Non-pigmented ciliary epithelial cell (primary cell): Measurements from ENCODE around the gene TMEM63B.
"Not testable (repeated sequence)": the region's sequence is repeated elsewhere in the genome, so short reads cannot be mapped to it uniquely, and the experiment has no call there.

Experiments
- DNase-seq: peaks from one replicate; pipeline ENCODE4 v3.0.0-alpha.2; 2010; ENCODE audit warnings: low read depth

TMEM63B gene

GRCh38 chr6:44127186-44128019 is at the start of gene TMEM63B, which contains the start of gene MRPL14:
Gene TMEM63B, plus strand, starts transcription at chr6:44127554. Its CDS starts 7,031 bp downstream, at chr6:44134585.
Gene MRPL14, minus strand, starts transcription at chr6:44127452. Its CDS starts 10,841 bp downstream, at chr6:44116611.
- DNase-seq: no peak

GRCh38 chr6:44078219-44078826 is 49.0 kb upstream of the TMEM63B start:
- no peak for DNase-seq

DNA sequence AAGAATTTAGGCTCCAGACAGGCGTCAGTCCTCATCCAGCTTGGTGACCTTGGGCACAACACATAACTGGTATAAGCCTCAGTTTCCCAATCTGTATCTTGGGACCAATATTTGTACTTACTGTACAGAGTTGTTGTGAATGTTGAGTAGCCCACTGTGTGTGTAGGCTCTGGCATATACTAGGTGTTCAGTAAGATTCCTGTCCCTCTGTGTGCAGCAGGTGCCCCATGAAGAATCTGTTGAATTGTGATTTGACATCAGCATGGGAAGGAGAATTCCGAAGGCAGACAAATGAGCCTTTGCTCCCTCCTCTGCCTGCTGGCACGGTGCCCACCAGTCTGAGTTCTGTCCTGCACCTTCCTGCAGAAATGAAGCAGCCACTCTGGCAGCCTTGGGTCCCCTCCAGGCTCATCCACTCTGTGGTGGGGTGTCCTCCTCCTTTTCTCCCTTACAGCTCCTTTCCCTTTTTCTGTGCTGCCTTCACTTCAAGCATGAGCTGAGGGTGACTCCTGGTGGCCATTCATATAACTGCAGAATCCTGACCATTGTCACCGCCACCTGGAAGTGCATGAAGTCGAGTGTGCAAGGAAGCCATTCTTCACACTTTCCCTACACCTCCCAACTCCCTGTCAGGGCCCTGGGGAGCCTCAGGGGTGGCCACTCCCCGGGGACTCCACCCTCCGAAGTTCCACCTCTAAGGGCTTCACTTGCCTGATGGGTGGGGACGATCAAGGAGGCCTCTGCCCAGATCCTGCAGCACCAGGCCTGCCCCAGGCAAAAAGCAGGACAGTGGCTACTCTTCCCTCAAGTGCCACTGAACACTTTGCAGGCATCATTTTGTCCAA is 48.3 kb upstream of the TMEM63B start:
- DNase-seq: no peak

- no peak for DNase-seq
These were observed 47.7 kb upstream of the TMEM63B start for GRCh38 chr6:44079672-44080071.

- DNase-seq: no peak
These were observed 46.5 kb upstream of the TMEM63B start for GRCh38 chr6:44080561-44081521.

DNA sequence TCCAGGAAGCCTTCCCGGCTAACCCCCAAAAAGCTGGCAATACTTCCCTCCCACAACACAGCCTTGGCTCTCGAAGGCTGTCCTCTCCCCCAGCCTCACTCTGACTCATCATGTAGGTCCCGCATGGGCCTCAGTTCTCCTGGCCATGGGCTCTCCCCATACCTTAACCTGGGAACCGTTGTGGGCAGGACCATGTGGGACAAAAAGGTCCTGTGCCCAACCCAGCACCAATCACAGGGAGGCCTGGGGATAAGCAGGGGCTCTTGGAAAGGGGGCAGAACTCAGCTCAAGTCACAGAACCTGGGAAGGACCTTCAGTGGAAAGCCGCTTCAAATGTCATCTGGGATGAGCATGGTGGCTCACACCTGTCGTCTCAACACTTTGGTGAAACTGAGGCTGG is 45.6 kb upstream of the TMEM63B start:
- no peak for DNase-seq

- DNase-seq: no peak
These were observed 44.5 kb upstream of the TMEM63B start for GRCh38 chr6:44082872-44083321.

DNA sequence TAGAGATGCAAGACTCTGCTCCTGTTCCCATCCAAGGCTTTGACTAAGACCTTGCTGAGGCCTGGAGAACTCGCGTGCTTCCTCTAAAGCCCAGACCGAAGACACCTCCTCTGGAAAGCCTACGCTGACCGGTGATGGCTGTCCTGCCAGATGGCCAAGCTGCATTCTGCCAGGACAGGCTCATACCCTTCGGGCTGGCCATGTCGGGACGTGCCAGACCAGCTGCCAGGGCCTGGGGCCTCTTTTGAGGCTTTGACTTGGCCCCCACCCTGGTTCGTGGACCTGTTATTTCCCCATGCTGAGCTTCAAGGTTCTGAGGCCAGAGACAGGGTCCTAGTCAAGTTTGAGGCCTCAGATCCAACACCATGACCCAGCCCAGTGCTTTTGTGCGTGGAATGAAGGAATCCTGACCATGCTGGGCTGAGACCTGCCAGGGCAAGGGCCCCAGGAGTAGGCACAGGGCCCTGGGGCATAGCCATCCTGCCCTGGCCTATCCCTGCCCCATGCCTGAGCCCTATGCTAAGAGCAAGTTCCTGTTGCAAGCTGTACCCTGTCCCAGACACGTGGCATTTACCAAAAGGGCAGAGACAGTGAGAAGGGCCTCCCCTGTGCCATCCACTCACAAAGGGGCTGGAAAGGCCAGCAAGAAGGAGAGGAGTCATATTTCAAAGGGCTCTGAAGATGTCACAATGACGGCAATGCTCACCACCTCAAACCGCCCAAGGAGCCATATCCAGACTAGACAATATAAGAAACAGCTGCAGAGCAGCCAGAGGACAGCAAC is 42.9 kb upstream of the TMEM63B start:
- DNase-seq: no peak

- no peak for DNase-seq
These were observed 42.1 kb upstream of the TMEM63B start for GRCh38 chr6:44085219-44085618.

- DNase-seq: no peak
These were observed 40.3 kb upstream of the TMEM63B start for GRCh38 chr6:44086931-44087574.

DNA sequence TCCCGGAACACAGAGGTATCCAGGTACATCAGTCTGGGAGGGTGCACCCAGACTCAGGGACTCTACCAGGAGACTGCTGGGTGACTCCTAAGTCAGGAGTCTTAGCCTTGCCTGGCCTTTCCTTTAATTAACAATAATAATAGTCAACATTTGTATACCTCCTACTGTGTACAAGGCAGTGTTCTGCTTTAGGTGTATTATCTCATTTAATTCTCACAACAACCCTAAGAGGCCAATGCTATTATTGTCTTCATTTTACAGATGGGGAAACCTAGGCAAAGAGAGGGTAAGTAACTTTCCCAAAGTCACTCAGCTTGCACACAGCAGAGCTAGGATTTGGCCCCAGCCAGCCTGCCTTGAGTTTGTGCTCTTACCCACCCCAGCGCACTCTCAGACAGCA is 39.7 kb upstream of the TMEM63B start:
- no peak for DNase-seq

DNA sequence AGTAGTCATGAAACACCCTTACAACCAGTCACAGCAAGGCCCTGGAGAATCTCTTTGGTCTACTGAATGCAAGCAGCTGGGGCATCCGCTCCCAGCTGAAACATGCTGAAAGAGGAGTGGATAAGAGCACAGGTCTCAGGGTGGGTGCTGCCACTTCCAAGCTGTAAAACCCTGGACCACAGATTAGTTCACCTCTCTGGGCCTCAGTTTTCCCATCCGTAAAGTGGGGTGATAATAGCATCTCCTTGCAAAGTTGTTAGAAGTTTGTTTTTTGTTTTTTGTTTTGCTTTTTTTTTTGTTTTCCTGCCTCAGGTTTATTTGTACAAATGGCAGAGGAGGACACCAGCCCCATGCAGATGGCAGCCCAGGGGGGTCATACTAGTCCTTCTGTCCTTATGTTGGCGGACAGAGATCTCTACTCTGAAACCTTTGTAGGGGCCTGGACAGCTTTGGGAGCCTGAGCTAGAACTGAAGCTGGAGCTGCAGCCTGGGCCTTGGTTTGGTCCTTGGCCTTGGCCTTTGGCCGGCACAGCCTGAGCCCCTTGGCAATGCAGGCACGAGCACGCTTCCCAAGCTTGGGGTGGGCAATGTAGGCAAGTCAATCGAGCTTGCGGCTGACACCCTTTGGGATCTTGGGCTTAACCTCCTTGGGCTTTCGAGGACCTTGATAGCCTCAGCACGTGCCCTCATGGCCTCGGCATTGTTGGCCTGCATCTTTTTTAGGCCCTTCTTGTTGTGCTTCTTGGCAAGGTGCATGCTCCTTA is 38.3 kb upstream of the TMEM63B start:
- no peak for DNase-seq

GRCh38 chr6:44090465-44090864 is 36.9 kb upstream of the TMEM63B start:
- no peak for DNase-seq

GRCh38 chr6:44091356-44091755 is 36.0 kb upstream of the TMEM63B start:
- not testable (repeated sequence) for DNase-seq

- DNase-seq: no peak
These were observed 35.1 kb upstream of the TMEM63B start for GRCh38 chr6:44091981-44092884.

DNA sequence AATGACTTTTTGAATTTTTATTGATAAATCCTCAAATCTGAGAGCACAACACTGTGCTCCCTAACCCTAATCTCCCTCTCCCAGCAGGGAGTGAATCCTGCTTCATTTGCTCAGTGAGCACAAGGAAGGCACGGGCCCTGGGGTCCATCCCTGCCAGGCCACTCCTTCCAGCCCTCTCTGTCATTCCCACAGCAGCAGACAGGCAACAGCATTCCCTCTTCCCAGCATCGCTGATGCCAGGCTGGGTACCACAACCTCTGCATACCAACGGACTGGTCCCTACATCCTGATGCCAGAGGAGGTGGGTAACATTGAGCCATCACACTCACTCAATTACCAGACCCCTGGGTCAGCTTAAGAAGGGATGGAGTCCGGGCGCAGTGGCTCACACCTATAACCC is 34.3 kb upstream of the TMEM63B start:
- no peak for DNase-seq

DNA sequence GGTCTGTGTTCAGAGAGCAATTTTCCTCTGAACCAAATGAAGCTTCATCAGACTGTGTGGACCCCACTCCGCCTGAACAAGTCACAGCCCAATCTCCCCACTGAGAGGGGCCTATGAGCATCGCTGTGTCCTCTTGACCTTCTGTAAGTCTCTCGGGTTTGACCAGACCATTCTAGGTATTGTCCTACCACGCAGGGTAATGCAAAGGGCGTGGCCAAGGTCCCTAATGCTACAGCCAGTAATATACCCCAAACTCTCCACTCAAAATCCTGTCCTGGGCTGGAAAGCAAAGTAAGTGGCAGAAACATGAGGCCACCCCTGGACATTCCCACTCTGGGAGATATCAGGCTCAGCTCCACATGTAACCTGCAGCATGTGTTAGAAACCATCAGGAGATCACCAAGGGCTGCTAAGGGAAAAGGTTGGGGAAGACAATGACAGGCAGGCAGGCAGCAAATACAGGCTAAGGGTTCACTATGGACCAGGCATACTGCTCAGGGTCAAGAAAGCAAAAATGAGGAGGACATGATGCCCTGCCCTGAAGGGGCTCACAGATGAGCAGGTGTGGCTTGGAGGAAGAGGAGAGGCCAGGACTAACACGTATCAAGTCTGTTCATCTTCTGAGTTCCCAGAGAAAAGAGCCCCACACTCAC is 33.5 kb upstream of the TMEM63B start:
- no peak for DNase-seq
